ENCODE results near the gene COL5A1.

DNA sequence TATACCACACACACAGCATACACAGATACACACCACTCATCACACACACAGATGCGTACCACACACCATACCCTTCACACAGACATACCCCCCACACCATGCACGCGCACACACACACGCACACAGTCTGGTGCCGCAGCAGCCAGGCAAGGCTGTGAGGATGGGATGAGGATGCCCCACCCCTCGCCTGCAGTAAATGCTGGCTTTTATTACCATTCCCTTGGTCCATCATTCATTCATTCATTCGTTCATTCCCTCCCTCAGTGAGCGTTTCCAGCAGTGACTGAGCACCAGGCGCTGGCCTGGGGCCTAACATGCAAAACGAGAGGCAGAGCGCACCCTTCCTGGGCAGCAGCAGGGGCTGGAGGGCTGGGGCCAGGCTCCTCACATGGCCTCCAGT is 187.3 kb downstream of the COL5A1 start:
- TF ChIP-seq, protein P1, sequence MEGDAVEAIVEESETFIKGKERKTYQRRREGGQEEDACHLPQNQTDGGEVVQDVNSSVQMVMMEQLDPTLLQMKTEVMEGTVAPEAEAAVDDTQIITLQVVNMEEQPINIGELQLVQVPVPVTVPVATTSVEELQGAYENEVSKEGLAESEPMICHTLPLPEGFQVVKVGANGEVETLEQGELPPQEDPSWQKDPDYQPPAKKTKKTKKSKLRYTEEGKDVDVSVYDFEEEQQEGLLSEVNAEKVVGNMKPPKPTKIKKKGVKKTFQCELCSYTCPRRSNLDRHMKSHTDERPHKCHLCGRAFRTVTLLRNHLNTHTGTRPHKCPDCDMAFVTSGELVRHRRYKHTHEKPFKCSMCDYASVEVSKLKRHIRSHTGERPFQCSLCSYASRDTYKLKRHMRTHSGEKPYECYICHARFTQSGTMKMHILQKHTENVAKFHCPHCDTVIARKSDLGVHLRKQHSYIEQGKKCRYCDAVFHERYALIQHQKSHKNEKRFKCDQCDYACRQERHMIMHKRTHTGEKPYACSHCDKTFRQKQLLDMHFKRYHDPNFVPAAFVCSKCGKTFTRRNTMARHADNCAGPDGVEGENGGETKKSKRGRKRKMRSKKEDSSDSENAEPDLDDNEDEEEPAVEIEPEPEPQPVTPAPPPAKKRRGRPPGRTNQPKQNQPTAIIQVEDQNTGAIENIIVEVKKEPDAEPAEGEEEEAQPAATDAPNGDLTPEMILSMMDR (IDR thresholded peaks at IDR 0.05) = no peak
- no peak for TF ChIP-seq POLR2A (IDR thresholded peaks at IDR 0.05)

All from tibial nerve (tissue), 3 donors.